Measurements from ENCODE around the gene ERLIN1. TPM values are rescaled to one million over a fixed set of nuclear protein-coding genes. Genes with fewer than 3 reads are reported as not detected.

Gene ERLIN1
- total and polyA plus RNA-seq, 2 experiments from 2014 or later = 7.2 to 20.4 TPM

GRCh38 chr10:100216006-100216405 is 30.2 kb upstream of the ERLIN1 start (continued):
- TF ChIP-seq ETS1 (IDR thresholded peaks at IDR 0.05) (no peak), ZNF331 (CRISPR knock-in tag; IDR thresholded peaks at IDR 0.05; ENCODE audit: low read depth) (no peak), CREB1 (CRISPR knock-in tag; IDR thresholded peaks at IDR 0.05; ENCODE audit: low read depth) (no peak), ZNF114 (CRISPR knock-in tag; IDR thresholded peaks at IDR 0.05) (no peak), JUNB (IDR thresholded peaks at IDR 0.05; ENCODE audit: unreplicated experiment) (no peak), REST (IDR thresholded peaks at IDR 0.05; ENCODE audit: unreplicated experiment) (no peak), POLR2AphosphoS5 (IDR thresholded peaks at IDR 0.05; ENCODE audit: low read depth) (no peak)

DNA sequence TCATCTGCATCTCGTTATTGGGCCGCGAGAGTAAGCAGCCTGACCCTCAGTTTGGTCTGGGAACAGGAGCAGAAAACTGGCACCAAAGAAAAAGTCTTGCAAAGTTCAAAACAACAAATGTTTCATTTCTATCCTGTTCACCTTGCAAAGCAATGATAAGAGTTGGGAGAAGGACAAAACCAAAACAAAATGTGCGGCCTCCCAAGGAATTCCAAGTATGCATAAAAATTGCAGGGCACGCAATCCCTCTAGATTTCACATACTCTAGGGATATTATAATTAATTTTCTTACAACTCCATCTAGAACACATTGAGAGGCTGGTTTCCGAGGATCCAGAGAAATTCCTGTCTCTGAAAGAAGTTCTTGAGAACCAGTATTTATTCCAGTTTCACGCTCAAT is 23.5 kb upstream of the ERLIN1 start:
- H3K79me2 ChIP-seq (replicated peaks; ENCODE audit: insufficient read depth) = no peaks in the 10 kb centered on the region
- Mint-ChIP-seq H3K9me3 (no peaks in the 10 kb centered on the region), H3K4me1 (peaks cover 7% of the 10 kb centered on the region; the same call in 2 of the 3 replicates), H3K4me3 (no peak overlapping the region), H3K27me3 (ENCODE audit: insufficient read depth, low read depth, poor library complexity) (no peaks in the 10 kb centered on the region), H3K27ac (no peak overlapping the region), H3K36me3 (ENCODE audit: low read depth) (peaks cover 36% of the 10 kb centered on the region)
- H3K9me2 ChIP-seq (ENCODE audit: insufficient read depth) = no peaks in the 10 kb centered on the region
- no peak overlapping the region for H3K4me3 ChIP-seq
- peaks cover 28% of the 10 kb centered on the region; the same call in 1 of the 2 replicates for H3K36me3 ChIP-seq (ENCODE audit: insufficient read depth)
- no peak for ATAC-seq
- H2AFZ ChIP-seq = no peak overlapping the region
- peak; percentile 22 for DNase-seq (ENCODE audit: low spot score)
- H3K4me1 ChIP-seq (ENCODE audit: insufficient read depth) = peaks cover 3% of the 10 kb centered on the region; the same call in 1 of the 2 replicates
- H3K4me2 ChIP-seq = no peak overlapping the region
- TF ChIP-seq NANOG (IDR thresholded peaks at IDR 0.05; ENCODE audit: borderline replicate concordance) = no peak
- TF ChIP-seq ZNF114 (CRISPR knock-in tag; IDR thresholded peaks at IDR 0.05) = no peak
- TF ChIP-seq JUNB (IDR thresholded peaks at IDR 0.05; ENCODE audit: unreplicated experiment) = no peak
- no peaks in the 10 kb centered on the region for H4K20me1 ChIP-seq (replicated peaks; ENCODE audit: insufficient read depth)
- peak overlapping the region; percentile 57 for H3K27ac ChIP-seq (ENCODE audit: low read depth)
- no peaks in the 10 kb centered on the region for H3F3A ChIP-seq (replicated peaks; ENCODE audit: low read depth)
- no peaks in the 10 kb centered on the region for H3K27me3 ChIP-seq (ENCODE audit: insufficient read depth)

- Mint-ChIP-seq H3K36me3 (ENCODE audit: low read depth) (peaks cover 38% of the 10 kb centered on the region), H3K4me3 (no peak overlapping the region), H3K9me3 (no peaks in the 10 kb centered on the region), H3K4me1 (peaks cover 7% of the 10 kb centered on the region; the same call in 2 of the 3 replicates), H3K27me3 (ENCODE audit: insufficient read depth, low read depth, poor library complexity) (no peaks in the 10 kb centered on the region), H3K27ac (no peak overlapping the region)
- Histone ChIP-seq H3K79me2 (replicated peaks; ENCODE audit: insufficient read depth) (no peaks in the 10 kb centered on the region), H3K36me3 (ENCODE audit: insufficient read depth) (peaks cover 31% of the 10 kb centered on the region), H4K20me1 (replicated peaks; ENCODE audit: insufficient read depth) (no peaks in the 10 kb centered on the region), H3K4me1 (ENCODE audit: insufficient read depth) (peaks cover 3% of the 10 kb centered on the region; the same call in 1 of the 2 replicates), H3K4me3 (no peak overlapping the region), H3K27ac (ENCODE audit: low read depth) (0 out of 2 replicates have a peak overlapping the region, but pooled peaks have one; percentile 57), H2AFZ (no peak overlapping the region), H3F3A (replicated peaks; ENCODE audit: low read depth) (no peaks in the 10 kb centered on the region), H3K27me3 (ENCODE audit: insufficient read depth) (no peaks in the 10 kb centered on the region), H3K9me2 (ENCODE audit: insufficient read depth) (no peaks in the 10 kb centered on the region), H3K4me2 (no peak overlapping the region)
- ATAC-seq (no peak), DNase-seq (ENCODE audit: low spot score) (no peak)
- TF ChIP-seq POLR2AphosphoS5 (IDR thresholded peaks at IDR 0.05; ENCODE audit: low read depth) (no peak), ETS1 (IDR thresholded peaks at IDR 0.05) (no peak), REST (IDR thresholded peaks at IDR 0.05; ENCODE audit: unreplicated experiment) (no peak), ZNF331 (CRISPR knock-in tag; IDR thresholded peaks at IDR 0.05; ENCODE audit: low read depth) (no peak), CTCF (conservative IDR thresholded peaks at IDR 0.05; ENCODE audit: low read depth in 2 of 2) (no peak)
Measured at GRCh38 chr10:100208276-100208675, 22.4 kb upstream of the ERLIN1 start.
